GM19328 (cell line): ENCODE results near the gene SLC18B1.
A peak's percentile ranks its signal among the peaks of the same experiment; 100 is the strongest.

Experiments
- ATAC-seq: cut with Tn5 transposase; IDR thresholded peaks from one replicate; pipeline ENCODE4 v1.9.1; 2021; ENCODE audit warnings: mild to moderate bottlenecking, moderate library complexity; ENCODE audit not compliant: unreplicated experiment

SLC18B1 gene

GRCh38 chr6:132797951-132798868 lies at the start of gene SLC18B1:
Gene SLC18B1, minus strand, starts transcription at chr6:132798637. Its CDS starts 181 bp downstream, at chr6:132798456.
- peak; percentile 45 for ATAC-seq

DNA sequence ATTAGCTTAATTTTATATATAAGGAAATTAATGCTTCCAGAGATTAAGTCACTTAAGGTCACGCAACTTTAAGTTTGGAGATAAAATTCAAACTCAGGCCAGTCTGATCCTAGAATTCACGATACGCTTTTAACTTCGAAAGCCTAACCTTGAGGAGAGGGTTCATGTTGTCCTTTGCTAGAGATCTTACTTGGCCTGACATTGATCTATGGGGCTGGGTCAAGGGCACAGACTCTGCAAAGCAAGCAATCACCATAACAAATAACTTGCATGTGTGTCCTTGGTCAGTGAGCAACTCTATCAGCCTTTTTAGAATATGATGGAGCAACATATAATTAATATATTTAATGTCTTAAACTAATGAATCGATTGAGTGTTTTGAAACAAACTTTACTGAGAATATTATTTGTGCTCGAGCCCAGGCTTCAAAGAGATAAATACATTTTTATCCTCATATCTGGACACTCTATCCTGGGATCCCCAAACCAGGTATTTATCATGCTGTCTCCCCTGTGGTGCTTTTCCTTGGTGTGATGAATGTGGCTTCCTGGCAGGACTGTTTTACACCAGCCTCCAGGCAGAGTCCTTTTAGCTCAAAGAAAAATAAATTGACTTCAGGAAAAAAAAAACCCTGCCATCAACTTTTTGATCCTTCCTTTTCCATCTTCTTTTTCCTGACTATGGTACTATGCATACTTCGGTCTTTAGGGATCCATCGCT lies 45.0 kb upstream of the SLC18B1 start:
- no peak for ATAC-seq

- no peak for ATAC-seq
These were observed 43.5 kb upstream of the SLC18B1 start for GRCh38 chr6:132841966-132842365.

- no peak for ATAC-seq
These were observed 34.5 kb upstream of the SLC18B1 start for GRCh38 chr6:132832891-132833290.

DNA sequence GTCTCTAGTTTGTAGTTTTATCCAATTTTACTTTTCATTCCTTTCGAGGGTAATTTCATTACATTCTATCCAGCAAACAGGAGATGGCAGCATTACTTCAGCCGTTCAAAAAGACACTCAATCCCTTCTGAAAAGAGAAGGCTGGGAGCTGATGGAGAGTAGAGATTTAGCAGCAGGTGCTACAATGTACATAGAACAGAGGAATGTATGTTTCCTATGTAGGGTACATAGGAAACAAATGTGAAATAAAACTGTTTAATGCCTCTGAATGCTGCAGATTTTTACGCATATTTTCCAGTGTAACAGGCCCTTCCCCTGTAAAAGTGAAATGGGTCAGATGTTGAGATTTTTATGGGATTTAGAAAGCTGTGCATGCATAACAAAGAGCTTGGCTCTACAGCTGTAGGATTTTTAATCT lies 31.9 kb upstream of the SLC18B1 start:
- no peak for ATAC-seq

DNA sequence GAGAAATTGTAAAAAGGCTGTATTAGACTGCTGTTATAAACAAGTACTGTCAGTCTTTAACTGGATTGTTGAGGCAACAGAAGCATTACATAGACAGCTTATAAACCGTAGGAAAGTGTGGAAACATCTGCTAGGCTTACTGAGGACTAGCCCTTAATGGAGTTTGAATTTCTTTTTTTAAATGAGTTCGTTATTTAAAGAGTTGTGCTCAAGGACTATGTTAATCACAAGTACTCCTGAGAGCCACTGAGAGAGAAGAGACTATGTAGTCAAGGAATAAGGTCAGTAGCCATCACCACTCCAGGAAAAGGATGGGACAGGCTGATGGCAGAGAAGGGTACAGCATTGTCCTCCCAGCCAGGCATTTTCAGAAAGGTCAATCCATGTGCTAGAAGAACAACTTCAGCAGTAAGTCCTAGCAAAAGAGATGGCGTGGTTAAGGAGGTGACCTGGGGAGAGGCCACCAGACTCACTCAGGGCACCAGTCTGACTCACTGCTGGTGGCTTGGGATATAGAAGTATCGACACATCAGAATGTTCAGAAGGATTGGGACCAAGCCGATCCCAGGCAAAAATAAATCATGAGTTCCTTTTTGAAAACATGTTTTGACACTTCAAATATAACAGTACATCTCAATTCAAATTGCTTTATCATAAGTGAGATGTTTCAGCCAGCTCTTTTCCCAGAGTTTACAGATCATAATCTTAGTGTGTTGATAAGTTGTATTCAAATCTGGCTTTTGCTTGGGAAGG lies 22.4 kb upstream of the SLC18B1 start:
- no peak for ATAC-seq

DNA sequence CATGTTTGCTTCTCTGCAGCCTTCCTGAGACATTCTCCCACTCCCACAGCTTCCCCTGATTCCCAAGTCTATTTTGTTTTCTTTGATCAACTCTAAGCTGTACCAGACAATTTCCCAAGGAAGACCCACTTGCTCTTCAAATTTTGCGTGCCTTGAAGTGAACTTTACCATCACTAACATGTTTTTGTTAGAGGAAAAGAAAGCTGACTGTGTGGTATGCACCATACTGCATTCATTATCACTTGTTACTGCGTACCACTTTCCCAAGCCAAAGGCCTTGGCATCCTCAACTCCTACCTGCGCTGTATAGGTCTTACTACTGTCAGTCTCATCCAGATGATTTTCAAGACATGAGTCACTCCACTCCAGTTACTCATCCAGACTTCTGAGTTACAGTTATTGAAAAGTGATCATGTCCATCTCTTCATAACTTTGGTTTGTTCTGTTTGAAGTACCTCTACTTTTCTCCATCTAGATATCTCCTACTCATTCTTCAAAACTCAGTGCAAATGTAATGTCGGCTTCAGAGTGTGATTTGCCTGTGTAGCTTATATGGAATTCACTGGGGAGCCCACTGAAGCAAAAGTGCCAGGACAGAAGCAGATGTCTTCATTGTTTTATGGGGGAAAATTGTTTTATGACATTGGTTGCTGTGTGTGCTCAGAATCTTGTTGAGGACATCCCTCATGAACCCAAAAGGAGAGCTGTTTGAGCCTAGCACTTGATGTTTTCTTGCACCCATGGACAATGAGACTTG lies 21.1 kb upstream of the SLC18B1 start:
- no peak for ATAC-seq

DNA sequence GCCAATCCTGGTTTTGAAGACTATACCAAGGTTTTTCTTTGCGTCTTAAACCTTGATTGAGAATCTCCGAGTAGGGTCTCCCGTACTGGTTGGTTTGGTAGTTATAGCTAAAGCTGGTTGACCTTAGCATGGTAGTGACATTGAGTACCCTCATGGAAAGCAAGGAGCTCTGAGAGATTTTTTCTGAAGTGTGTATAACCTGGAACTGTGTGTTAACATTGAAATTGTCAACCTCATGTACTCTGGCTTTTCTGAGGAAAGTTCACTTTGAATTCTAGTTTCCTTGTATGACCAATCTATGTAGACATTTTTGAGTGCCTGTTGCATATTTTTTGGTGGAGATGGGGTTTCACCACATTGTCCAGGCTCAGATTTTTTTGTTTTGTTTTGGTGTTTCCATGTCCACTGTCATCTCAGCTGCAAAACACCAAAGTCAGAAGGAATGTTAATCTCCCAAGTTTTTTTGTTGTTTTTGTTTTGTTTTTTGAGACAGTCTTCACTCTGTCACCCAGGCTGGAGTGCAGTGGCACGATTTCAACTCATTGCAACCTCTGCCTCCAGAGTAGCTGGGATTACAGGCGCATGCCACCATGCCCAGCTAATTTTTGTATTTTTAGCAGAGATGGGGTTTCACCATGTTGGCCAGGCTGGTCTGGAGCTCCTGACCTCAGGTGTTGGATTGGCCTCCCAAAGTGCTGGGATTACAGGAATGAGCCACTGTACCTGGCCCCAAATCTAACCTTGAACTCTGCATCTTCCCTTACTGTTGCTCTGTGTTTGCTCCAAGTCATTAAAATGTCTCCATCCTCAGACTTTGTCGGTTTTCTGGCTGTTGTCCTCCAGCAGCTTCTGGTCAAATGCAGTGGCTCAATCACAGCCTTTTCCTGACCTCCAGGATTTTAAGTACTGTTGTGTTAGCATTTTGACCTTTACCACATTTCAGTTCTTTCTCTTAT lies 20.2 kb upstream of the SLC18B1 start:
- ATAC-seq, result no peak

DNA sequence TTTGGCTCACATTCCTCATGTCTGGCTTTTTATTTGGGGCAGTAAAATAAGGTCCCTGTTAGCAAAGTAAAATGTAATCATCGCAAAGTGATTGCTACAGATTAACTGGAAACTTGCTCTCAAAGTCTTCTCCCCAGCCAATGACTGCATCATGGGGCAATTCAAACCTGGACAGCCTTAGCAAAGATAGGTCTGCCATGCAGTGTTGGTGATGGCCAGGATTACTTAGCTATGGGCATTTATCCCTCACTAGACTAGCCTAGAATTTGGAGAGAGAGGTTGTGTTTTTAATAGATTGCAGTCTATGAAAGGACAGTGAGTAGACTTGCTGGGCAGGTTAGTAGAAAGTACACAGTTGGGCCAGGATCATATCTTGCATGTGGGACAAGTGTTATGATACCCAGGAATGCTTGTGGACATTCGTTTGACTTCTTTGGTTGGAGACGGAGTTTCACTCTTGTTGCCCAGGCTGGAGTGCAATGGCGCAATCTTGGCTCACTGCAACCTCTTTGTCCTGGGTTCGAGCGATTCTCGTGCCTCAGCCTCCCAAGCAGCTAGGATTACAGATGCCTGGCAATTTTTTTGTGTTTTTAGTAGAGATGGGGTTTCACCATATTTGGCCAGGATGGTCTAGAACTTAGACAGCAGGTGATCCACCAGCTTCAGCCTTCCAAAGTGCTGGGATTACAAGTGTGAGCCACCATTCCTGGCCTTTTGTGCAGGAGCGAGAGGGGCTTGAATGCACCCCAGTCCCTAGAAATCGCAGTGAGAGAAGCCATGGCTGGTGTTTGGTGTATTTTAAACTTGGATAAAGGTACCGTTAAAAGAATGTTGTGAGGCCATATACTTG lies 19.3 kb upstream of the SLC18B1 start:
- ATAC-seq, result no peak

DNA sequence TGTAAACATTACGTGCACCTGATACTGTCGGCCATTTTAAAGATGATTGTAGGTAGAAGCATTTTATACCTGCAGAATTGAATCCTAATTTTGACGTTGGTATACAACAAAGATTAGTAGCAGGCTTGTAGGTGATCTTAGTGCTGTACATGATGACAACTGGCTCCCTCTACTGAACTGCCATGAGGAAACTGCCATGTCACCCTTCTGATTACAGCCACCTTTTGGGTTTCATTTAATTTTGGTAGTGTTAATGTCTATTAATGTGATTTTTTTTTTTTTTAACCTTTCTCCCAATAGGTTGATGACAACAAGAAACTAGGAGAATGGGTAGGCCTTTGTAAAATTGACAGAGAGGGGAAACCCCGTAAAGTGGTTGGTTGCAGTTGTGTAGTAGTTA lies 18.2 kb upstream of the SLC18B1 start:
- ATAC-seq, result no peak

GRCh38 chr6:132814716-132815570 lies 16.5 kb upstream of the SLC18B1 start:
- ATAC-seq, result peak; percentile 2

GRCh38 chr6:132813173-132813856 lies 14.9 kb upstream of the SLC18B1 start:
- ATAC-seq, result peak; percentile 21

GRCh38 chr6:132812756-132813172 lies 14.3 kb upstream of the SLC18B1 start:
- peak; percentile 13 for ATAC-seq

DNA sequence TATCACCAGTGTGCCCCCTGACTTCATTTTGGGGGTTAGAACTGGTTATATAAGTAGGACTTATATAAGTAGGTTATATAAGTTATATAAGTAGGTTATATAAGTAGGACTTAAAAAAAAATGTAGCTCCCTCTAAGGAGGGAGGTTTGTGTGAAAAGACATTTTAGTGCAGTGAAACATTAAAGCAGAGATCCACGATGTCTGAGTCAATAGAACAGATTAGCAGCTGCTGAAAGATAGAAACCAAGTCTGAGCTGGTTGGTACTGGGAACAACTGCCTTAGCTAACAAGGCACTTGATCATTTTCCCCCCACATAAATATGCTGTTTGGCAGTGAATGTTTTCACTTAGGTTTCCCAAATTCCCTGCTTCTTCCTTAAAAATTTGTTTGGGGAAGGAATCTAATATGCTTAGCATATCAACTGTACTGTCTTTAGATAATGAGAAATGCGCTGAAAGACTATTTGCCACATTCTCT lies 13.9 kb upstream of the SLC18B1 start:
- no peak for ATAC-seq

DNA sequence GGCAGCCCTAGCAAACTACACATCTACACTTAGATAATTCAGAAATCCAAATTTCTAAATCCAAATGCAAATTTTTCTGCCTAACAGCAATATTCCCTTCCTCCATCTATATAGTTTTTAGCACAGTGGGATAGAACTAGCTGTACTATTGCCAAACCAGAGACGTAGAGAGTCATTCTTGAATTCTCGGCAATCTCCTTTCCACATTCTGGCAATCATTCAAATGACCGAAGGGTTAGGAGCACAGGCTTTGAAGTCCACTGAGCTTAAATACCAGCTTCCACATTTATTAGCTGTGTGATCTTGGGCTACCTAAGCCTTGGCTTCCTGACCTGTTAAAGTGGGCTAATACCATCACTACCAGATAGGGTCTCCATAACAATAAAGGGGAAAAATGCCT lies 12.8 kb upstream of the SLC18B1 start:
- no peak for ATAC-seq

DNA sequence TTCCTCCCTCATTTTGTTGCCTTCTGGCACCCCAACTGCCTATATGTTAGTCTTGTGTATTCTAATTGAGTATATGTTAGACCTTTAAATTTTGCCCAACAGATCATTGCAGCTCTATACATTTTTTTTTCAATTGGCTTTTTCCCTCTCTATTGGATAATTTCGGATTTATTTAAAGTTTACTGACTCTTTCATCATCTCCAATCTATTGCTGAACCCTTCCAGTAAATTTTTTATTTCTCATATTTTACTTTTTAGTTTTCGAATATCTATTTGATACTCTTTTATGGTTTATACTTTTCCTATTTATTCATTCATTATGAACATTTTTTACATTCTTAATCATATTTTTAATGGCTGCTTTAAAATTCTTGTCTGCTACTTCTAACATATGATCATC lies 7.1 kb upstream of the SLC18B1 start:
- no peak for ATAC-seq

- no peak for ATAC-seq
These were observed 5.8 kb upstream of the SLC18B1 start for GRCh38 chr6:132804251-132804650.
